HepG2 (cell line): ENCODE data around the gene ELANE. TPM values are rescaled to one million over a fixed set of nuclear protein-coding genes. Genes with fewer than 3 reads are reported as not detected.

Source experiments
- AGO2 ChIP-seq: fragments of 200-400 bp; formaldehyde crosslinking; optimal IDR thresholded peaks from 2 replicates; pipeline ENCODE3; 2017; ENCODE audit warnings: mild to moderate bottlenecking, low read depth, low read length, moderate library complexity
- KDM2A ChIP-seq: sonication (generic); formaldehyde crosslinking; IDR thresholded peaks from 2 replicates; pipeline ENCODE4 v1.4.0; 2020; ENCODE audit warnings: low read depth, missing genetic modification reagents, borderline replicate concordance
- MAFK ChIP-seq, 2 experiments: IDR thresholded peaks in 1 of 2; conservative IDR thresholded peaks in 1 of 2; 2 replicates each; pipeline ENCODE4 v1.6.1; 2011; ENCODE audit warnings: improper control_type of control experiment in 2 of 2, low read length in 2 of 2
- POLR2AphosphoS2 ChIP-seq: IDR thresholded peaks from 2 replicates; pipeline ENCODE4 v1.6.1; 2011; ENCODE audit warnings: low read depth, low read length, improper control_type of control experiment
- RBFOX2 ChIP-seq: fragments of 200-400 bp; formaldehyde crosslinking; IDR thresholded peaks from 2 replicates; pipeline ENCODE4 v1.6.1; 2017; ENCODE audit warnings: low read depth, mild to moderate bottlenecking, low read length
- TAF15 ChIP-seq: fragments of 200-400 bp; formaldehyde crosslinking; IDR thresholded peaks from one replicate; pipeline ENCODE4 v1.6.1; 2018; ENCODE audit warnings: mild to moderate bottlenecking, low read depth, low read length; ENCODE audit not compliant: poor library complexity, severe bottlenecking
- ZNF746 ChIP-seq: sonication (generic); formaldehyde crosslinking; IDR thresholded peaks from 2 replicates; pipeline ENCODE4 v1.8.0; 2022; ENCODE audit warnings: mild to moderate bottlenecking, missing genetic modification reagents
- polyA plus RNA-seq, 8 experiments: library from polyadenylated mRNA; depleted of rRNA in 3 of 8; stranded (reverse) in 7 of 8; unstranded in 1 of 8; fragments of >200 nt; fragmentation: Illumina TruSeq in 4 of 8; extraction: Trizol in 4 of 8; gene quantifications; 2 replicates each; pipeline versions ENCODE4 v1.2.1 to v1.2.3, GENCODE V29; 2011 to 2016; ENCODE audit warnings: low read depth in 4 of 8, missing spikeins in 1 of 8, mixed read lengths in 1 of 8; ENCODE audit not compliant: insufficient read depth in 1 of 8
- total RNA-seq, 5 experiments: library from RNA; depleted of rRNA; stranded (reverse); fragments of >200 nt; fragmentation: Illumina TruSeq; extraction: Trizol; gene quantifications; 2 replicates each; pipeline ENCODE4 v1.2.3, GENCODE V29; 2016; ENCODE audit warnings: low read depth in 1 of 5
- TF ChIP-seq, protein P1 (sequence below): sonication (generic); formaldehyde crosslinking; IDR thresholded peaks from 2 replicates; pipeline ENCODE4 v1.4.0; 2020; ENCODE audit warnings: mild to moderate bottlenecking, missing genetic modification reagents
- TF ChIP-seq, protein P2 (sequence below), 2 experiments: sonication (generic) in 1 of 2; formaldehyde crosslinking in 1 of 2; IDR thresholded peaks; 2 replicates each; pipeline versions ENCODE4 v1.6.1 to v1.9.0; 2014 to 2022; ENCODE audit warnings: antibody characterized with exemption in 1 of 2, borderline replicate concordance in 1 of 2, inconsistent platforms in 1 of 2, low read depth in 1 of 2, missing genetic modification reagents in 1 of 2
- TF ChIP-seq, protein P3 (sequence below): sonication (generic); formaldehyde crosslinking; IDR thresholded peaks from 2 replicates; pipeline ENCODE4 v1.9.0; 2022; ENCODE audit warnings: missing genetic modification reagents, mild to moderate bottlenecking, borderline replicate concordance

ELANE gene
- total and polyA plus RNA-seq, 2 of the 13 experiments (the other 11 are each of a cell fraction or from before 2014, with no cell fraction given): not detected

DNA sequence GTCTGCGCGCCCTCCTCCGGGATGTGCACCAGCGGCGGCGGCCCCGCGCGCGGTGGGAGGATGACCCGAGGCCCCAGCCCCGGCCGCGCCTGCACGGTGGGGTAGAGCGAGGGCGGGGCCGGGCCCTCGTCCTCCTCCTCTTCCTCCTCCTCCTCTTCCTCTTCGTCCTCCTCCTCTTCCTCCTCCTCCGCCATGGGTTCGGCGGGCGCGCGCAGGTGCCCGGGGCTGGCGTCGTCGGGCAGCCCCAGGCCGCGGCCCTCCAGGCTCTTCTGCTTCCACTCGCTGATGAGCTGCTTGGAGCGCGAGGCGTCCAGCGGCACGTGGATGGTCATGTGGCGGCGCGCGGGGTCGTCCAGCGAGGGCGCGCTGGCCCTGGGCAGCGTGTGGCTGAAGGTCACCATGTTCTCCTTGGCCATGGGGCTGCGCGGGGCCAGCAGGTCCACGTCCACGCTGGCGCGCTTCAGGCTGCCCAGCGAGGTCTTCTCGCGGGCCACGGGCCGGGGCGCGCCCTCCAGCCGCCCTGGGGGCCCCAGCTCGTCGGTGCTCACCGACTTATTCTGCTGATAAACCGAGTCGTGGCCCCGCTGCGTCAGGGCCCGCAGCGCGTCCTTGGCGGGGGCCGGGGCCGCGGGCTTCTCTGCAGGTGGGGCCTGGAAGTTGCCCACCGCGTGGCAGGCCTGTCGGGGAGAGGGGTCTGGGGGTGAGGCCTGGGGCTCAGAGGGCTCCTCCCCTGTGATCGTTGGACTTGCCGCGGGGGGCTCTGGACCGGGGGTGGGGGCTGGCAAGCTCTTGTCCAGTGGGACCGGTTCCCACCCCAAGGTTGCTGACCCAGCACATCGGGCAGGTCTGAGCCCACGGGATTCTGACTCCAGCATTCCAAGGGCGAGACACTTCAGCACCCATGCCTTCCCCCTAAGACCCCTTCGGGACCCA is 38.6 kb upstream of the ELANE start (continued):
- TF ChIP-seq, protein P1, sequence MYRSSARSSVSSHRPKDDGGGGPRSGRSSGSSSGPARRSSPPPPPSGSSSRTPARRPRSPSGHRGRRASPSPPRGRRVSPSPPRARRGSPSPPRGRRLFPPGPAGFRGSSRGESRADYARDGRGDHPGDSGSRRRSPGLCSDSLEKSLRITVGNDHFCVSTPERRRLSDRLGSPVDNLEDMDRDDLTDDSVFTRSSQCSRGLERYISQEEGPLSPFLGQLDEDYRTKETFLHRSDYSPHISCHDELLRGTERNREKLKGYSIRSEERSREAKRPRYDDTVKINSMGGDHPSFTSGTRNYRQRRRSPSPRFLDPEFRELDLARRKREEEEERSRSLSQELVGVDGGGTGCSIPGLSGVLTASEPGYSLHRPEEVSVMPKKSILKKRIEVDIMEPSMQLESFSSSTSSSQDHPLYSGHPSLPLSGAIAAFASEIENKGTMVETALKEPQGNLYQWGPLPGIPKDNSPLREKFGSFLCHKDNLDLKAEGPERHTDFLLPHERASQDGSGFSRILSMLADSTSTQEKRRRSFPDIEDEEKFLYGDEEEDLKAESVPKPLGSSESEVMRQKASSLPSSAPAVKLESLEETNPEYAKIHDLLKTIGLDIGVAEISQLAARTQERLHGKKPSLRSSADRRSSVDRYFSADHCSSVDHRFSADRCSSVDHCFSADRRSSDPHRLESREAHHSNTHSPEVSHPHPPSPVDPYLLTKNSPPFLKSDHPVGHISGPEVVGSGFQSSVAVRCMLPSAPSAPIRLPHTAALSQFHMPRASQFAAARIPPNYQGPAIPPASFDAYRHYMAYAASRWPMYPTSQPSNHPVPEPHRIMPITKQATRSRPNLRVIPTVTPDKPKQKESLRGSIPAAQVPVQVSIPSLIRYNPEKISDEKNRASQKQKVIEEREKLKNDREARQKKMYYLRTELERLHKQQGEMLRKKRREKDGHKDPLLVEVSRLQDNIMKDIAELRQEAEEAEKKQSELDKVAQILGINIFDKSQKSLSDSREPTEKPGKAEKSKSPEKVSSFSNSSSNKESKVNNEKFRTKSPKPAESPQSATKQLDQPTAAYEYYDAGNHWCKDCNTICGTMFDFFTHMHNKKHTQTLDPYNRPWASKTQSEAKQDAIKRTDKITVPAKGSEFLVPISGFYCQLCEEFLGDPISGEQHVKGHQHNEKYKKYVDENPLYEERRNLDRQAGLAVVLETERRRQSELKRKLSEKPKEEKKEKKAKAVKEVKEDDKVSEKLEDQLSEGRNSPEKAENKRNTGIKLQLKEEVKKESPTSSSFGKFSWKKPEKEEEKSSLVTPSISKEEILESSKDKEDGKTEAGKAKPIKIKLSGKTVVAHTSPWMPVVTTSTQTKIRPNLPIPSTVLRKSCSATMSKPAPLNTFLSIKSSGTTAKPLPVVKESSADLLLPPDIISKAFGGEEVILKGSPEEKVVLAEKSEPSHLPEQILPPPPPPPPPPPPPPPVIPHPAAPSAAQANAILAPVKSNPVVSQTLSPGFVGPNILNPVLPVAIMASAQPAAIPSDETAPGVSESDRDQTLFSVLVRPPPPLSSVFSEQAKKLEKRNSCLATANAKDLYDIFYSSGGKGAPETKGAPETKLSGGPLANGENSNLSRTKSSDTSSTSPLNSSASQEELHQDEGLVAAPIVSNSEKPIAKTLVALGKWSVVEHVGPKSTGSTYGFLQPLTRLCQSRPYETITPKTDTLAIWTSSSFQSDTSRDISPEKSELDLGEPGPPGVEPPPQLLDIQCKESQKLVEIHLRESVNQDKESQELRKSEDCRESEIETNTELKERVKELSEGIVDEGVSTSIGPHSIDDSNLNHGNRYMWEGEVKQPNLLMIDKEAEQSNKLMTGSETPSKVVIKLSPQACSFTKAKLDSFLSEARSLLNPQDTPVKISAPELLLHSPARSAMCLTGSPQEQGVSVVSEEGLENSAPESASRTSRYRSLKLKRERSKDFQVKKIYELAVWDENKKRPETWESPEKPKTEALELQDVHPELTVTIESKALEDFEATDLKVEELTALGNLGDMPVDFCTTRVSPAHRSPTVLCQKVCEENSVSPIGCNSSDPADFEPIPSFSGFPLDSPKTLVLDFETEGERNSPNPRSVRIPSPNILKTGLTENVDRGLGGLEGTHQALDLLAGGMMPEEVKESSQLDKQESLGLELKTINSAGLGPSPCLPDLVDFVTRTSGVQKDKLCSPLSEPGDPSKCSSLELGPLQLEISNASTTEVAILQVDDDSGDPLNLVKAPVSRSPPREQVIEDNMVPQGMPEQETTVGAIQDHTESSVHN (CRISPR knock-in tag): peak; percentile 30; the same call in 1 of the 2 replicates
- TF ChIP-seq KDM2A: peak; percentile 34; the same call in 1 of the 2 replicates
- TF ChIP-seq ZNF746 (CRISPR knock-in tag): no peak
- TF ChIP-seq POLR2AphosphoS2: peak; percentile 34; the same call in 1 of the 2 replicates
- TF ChIP-seq MAFK (conservative IDR thresholded peaks at IDR 0.05 in 1 of 2, IDR thresholded peaks at IDR 0.05 in 1 of 2; ENCODE audit: low read length in 2 of 2): peak; percentile 56 to 74
- TF ChIP-seq AGO2: peak; percentile 100
- TF ChIP-seq, protein P2, sequence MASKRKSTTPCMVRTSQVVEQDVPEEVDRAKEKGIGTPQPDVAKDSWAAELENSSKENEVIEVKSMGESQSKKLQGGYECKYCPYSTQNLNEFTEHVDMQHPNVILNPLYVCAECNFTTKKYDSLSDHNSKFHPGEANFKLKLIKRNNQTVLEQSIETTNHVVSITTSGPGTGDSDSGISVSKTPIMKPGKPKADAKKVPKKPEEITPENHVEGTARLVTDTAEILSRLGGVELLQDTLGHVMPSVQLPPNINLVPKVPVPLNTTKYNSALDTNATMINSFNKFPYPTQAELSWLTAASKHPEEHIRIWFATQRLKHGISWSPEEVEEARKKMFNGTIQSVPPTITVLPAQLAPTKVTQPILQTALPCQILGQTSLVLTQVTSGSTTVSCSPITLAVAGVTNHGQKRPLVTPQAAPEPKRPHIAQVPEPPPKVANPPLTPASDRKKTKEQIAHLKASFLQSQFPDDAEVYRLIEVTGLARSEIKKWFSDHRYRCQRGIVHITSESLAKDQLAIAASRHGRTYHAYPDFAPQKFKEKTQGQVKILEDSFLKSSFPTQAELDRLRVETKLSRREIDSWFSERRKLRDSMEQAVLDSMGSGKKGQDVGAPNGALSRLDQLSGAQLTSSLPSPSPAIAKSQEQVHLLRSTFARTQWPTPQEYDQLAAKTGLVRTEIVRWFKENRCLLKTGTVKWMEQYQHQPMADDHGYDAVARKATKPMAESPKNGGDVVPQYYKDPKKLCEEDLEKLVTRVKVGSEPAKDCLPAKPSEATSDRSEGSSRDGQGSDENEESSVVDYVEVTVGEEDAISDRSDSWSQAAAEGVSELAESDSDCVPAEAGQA (IDR thresholded peaks at IDR 0.05; ENCODE audit: low read depth): no peak
- TF ChIP-seq, protein P2 (CRISPR knock-in tag; IDR thresholded peaks at IDR 0.05; ENCODE audit: borderline replicate concordance): no peak
- TF ChIP-seq RBFOX2: peak; percentile 79
- TF ChIP-seq TAF15: peak; percentile 60
- TF ChIP-seq, protein P3, sequence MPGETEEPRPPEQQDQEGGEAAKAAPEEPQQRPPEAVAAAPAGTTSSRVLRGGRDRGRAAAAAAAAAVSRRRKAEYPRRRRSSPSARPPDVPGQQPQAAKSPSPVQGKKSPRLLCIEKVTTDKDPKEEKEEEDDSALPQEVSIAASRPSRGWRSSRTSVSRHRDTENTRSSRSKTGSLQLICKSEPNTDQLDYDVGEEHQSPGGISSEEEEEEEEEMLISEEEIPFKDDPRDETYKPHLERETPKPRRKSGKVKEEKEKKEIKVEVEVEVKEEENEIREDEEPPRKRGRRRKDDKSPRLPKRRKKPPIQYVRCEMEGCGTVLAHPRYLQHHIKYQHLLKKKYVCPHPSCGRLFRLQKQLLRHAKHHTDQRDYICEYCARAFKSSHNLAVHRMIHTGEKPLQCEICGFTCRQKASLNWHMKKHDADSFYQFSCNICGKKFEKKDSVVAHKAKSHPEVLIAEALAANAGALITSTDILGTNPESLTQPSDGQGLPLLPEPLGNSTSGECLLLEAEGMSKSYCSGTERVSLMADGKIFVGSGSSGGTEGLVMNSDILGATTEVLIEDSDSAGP (CRISPR knock-in tag): peak; percentile 26; the same call in 1 of the 2 replicates
